HAP-1 (cell line): ENCODE measurements around the gene OPTC.
A peak's percentile ranks its signal among the peaks of the same experiment; 100 is the strongest.
"Not testable (repeated sequence)": the region's sequence is repeated elsewhere in the genome, so short reads cannot be mapped to it uniquely, and the experiment has no call there.

Experiments
- DNase-seq, 2 experiments: peaks; one replicate each; pipeline ENCODE4 v3.0.0-alpha.2; 2016 to 2020; ENCODE audit warnings: low spot score in 2 of 2
- H3K27me3 ChIP-seq: fragments of 250-450 bp; sonication (Bioruptor Pico); 2 replicates; pipeline ENCODE4 v1.5.1; 2020; ENCODE audit warnings: low read depth, mild to moderate bottlenecking, moderate library complexity
- H3K36me3 ChIP-seq: fragments of 250-450 bp; sonication (Bioruptor Pico); replicated peaks from 2 replicates; pipeline ENCODE4 v1.5.1; 2020; ENCODE audit warnings: mild to moderate bottlenecking
- H3K4me1 ChIP-seq: fragments of 250-450 bp; sonication (Bioruptor Pico); 2 replicates; pipeline ENCODE4 v1.5.1; 2020; ENCODE audit warnings: mild to moderate bottlenecking
- H3K4me3 ChIP-seq: fragments of 250-450 bp; sonication (Bioruptor Pico); 2 replicates; pipeline ENCODE4 v1.5.1; 2020; ENCODE audit warnings: mild to moderate bottlenecking, moderate library complexity
- H3K9me3 ChIP-seq: fragments of 250-450 bp; sonication (Bioruptor Pico); 2 replicates; pipeline ENCODE4 v1.5.1; 2020; ENCODE audit warnings: mild to moderate bottlenecking, moderate library complexity
- in situ Hi-C: fragments of 300-500 bp; cut with MboI; formaldehyde crosslinking; loops from 3 replicates; pipeline ENCODE4 v1.14.3; 2020; ENCODE audit warnings: low sequenced_read_pairs, inconsistent platforms, mixed read lengths

The OPTC gene

GRCh38 chr1:203506858-203507626 is 13.1 kb downstream of the OPTC start:
- no peaks in the 10 kb centered on the region; the same call in 1 of the 2 replicates for H3K4me1 ChIP-seq
- H3K9me3 ChIP-seq: no peaks in the 10 kb centered on the region
- in situ Hi-C loops: loop anchor here (25.0 kb wide), 1 partner anchor 630 kb away; no protein-coding TSS in a partner anchor
- no peak overlapping the region for H3K4me3 ChIP-seq
- no peak for DNase-seq
- H3K36me3 ChIP-seq: no peaks in the 10 kb centered on the region
- no peaks in the 10 kb centered on the region for H3K27me3 ChIP-seq

DNA sequence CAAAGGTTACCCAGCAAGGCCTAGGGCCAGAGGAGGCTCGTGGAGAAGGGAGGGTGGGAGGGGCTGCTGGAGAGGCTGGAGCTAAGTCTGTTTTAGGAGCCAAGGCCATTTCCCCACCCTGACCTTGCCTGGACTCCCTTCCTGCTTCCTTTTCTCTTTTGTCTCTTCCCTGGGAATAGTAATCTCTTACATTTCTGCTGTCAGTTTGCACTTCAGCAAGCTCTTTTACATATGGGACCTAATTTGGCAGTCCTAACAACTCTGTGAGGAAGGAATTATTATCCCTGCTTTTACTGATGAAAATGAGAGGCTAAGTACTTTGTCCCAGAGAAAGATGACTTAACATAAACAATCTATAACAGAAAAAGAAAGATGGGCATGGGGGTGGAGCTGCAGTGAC is 13.8 kb downstream of the OPTC start:
- DNase-seq: no peak
- Histone ChIP-seq H3K36me3 (no peaks in the 10 kb centered on the region), H3K4me1 (no peaks in the 10 kb centered on the region; the same call in 1 of the 2 replicates), H3K9me3 (no peaks in the 10 kb centered on the region), H3K27me3 (no peaks in the 10 kb centered on the region), H3K4me3 (no peak overlapping the region)
- in situ Hi-C loops: loop anchor here (25.0 kb wide), 1 partner anchor 630 kb away; no protein-coding TSS in a partner anchor

DNA sequence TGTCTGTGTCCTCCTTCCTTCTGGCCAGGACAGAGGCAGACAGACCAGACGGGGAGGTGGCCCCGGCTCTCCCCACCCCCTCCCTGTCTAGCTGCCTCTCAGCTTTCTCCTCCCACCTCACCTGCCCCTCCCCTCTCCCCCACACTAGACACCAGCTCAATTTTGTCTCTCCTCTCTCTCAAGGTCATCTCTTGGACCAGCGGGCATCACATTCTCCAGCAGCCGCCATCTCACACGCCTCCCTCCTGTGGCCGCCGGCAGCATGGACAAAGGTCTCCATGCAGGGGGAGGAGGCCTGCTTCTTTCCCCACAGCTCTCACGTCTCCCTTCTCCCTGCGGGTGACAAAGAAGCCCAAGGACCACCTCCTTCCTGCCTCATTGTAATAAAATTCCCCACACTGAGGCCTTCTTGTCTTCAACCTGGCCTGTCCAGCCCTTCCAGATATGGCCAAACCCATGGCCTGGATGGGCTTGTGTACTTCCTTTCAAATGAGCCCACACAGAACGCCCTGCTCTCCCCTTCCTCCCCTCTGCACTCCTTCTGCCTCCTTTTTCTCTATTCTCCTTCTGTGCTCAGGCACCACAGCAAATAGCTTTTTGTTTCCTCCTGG is 14.6 kb downstream of the OPTC start:
- no peak for DNase-seq

GRCh38 chr1:203509135-203509534 is 15.2 kb downstream of the OPTC start:
- DNase-seq: no peak
- Histone ChIP-seq H3K4me3 (no peak overlapping the region), H3K9me3 (no peaks in the 10 kb centered on the region), H3K4me1 (peaks cover 4% of the 10 kb centered on the region), H3K36me3 (no peaks in the 10 kb centered on the region), H3K27me3 (no peaks in the 10 kb centered on the region)
- in situ Hi-C loops: loop anchor here (25.0 kb wide), 1 partner anchor 628 kb away; no protein-coding TSS in a partner anchor

More for the DNA sequence above, 14.6 kb downstream of the OPTC start:
- Histone ChIP-seq H3K4me1 (no peaks in the 10 kb centered on the region; the same call in 1 of the 2 replicates), H3K27me3 (no peaks in the 10 kb centered on the region), H3K36me3 (no peaks in the 10 kb centered on the region), H3K9me3 (no peaks in the 10 kb centered on the region), H3K4me3 (no peak overlapping the region)
- in situ Hi-C loops: loop anchor here (25.0 kb wide), 1 partner anchor 629 kb away; no protein-coding TSS in a partner anchor

DNA sequence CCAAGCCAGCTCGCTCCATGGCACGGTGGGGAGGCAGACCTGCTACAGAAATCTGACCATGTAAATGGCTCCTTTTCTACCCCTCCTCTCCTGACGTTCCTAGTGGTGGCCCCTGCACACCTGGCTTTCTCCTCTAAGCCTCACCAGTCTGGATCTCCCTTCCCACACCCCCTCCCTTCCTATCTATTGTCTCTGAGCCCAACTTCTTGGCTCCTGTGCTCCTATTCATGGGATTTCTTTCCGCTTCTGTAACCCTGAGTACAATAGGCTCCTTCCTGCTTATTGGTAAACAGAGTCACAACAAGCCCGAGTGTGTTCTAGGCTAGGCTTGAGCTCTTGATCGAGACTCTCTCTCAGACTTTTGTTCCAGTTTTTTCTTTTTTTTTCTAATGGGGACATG is 17.6 kb downstream of the OPTC start:
- Histone ChIP-seq H3K27me3 (no peaks in the 10 kb centered on the region), H3K4me1 (peaks cover 8% of the 10 kb centered on the region), H3K4me3 (no peak overlapping the region), H3K36me3 (no peaks in the 10 kb centered on the region), H3K9me3 (no peaks in the 10 kb centered on the region)
- in situ Hi-C loops: loop anchor here (25.0 kb wide), 1 partner anchor 626 kb away; no protein-coding TSS in a partner anchor
- DNase-seq: no peak

- DNase-seq: no peak
- in situ Hi-C loops: loop anchor here (25.0 kb wide), 1 partner anchor 625 kb away; no protein-coding TSS in a partner anchor
Observed at GRCh38 chr1:203511930-203512329, 18.0 kb downstream of the OPTC start.

GRCh38 chr1:203512517-203512847 is 18.5 kb downstream of the OPTC start:
- no peak for DNase-seq
- H3K27me3 ChIP-seq: no peaks in the 10 kb centered on the region

More at GRCh38 chr1:203511930-203512329, 18.0 kb downstream of the OPTC start:
- Histone ChIP-seq H3K27me3 (no peaks in the 10 kb centered on the region), H3K9me3 (no peaks in the 10 kb centered on the region), H3K36me3 (no peaks in the 10 kb centered on the region), H3K4me3 (no peak overlapping the region), H3K4me1 (peaks cover 8% of the 10 kb centered on the region)

DNA sequence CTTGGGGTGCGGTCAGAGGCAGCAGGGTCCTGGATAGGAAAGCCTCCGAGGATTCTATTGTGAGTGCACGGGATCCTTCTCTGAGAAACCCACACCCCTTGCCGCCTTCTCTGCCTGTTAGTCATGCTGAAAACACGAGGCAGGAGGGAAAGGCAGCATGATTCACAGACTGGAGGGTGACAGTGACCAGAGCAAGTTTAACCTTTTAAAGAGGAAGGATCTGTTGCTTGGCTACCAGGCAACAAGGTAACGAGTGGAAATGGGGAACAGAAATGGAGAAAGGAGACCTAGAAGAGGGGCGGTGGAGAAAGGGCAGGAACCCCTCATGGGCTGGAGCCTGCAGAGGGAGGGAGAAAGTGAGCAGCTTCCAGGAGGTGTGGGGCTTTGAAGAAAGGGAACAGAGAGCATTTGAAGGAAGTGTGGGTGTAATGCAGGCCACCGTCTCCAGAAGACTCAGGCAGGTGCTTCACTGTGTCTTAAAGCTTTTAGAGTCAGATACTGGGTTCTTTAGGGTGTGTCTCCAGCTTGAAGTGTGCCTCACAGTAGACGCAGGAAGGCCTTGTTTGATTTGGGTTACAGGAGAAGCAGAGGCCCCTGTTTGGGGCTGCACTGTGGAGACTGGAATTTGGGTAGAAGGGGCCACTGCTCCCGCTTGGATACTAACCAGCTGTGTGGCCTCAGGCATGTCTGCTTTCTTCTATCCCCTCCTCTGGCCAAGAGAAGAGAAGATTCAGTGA is 19.1 kb downstream of the OPTC start:
- DNase-seq: no peak
- H3K9me3 ChIP-seq: no peaks in the 10 kb centered on the region
- peaks cover 8% of the 10 kb centered on the region for H3K4me1 ChIP-seq
- H3K27me3 ChIP-seq: no peaks in the 10 kb centered on the region
- in situ Hi-C loops: loop anchor here (25.0 kb wide), 1 partner anchor 624 kb away; no protein-coding TSS in a partner anchor
- no peak overlapping the region for H3K4me3 ChIP-seq
- no peaks in the 10 kb centered on the region for H3K36me3 ChIP-seq

More at GRCh38 chr1:203512517-203512847, 18.5 kb downstream of the OPTC start:
- in situ Hi-C loops: loop anchor here (25.0 kb wide), 1 partner anchor 625 kb away; no protein-coding TSS in a partner anchor
- no peak overlapping the region for H3K4me3 ChIP-seq
- H3K9me3 ChIP-seq: no peaks in the 10 kb centered on the region
- no peaks in the 10 kb centered on the region for H3K36me3 ChIP-seq
- peaks cover 8% of the 10 kb centered on the region for H3K4me1 ChIP-seq

- DNase-seq: no peak
- peaks cover 8% of the 10 kb centered on the region for H3K4me1 ChIP-seq
Observed at GRCh38 chr1:203513585-203514031, 19.7 kb downstream of the OPTC start.

GRCh38 chr1:203516184-203516583 is 22.2 kb downstream of the OPTC start:
- no peak overlapping the region for H3K4me3 ChIP-seq
- peaks cover 8% of the 10 kb centered on the region for H3K4me1 ChIP-seq
- in situ Hi-C loops: loop anchor here (25.0 kb wide), 1 partner anchor 621 kb away; no protein-coding TSS in a partner anchor
- no peaks in the 10 kb centered on the region for H3K27me3 ChIP-seq
- DNase-seq: no peak
- no peaks in the 10 kb centered on the region for H3K9me3 ChIP-seq
- no peaks in the 10 kb centered on the region for H3K36me3 ChIP-seq

More at GRCh38 chr1:203513585-203514031, 19.7 kb downstream of the OPTC start:
- H3K9me3 ChIP-seq: no peaks in the 10 kb centered on the region
- in situ Hi-C loops: loop anchor here (25.0 kb wide), 1 partner anchor 624 kb away; no protein-coding TSS in a partner anchor
- H3K4me3 ChIP-seq: no peak overlapping the region
- H3K36me3 ChIP-seq: no peaks in the 10 kb centered on the region
- no peaks in the 10 kb centered on the region for H3K27me3 ChIP-seq

DNA sequence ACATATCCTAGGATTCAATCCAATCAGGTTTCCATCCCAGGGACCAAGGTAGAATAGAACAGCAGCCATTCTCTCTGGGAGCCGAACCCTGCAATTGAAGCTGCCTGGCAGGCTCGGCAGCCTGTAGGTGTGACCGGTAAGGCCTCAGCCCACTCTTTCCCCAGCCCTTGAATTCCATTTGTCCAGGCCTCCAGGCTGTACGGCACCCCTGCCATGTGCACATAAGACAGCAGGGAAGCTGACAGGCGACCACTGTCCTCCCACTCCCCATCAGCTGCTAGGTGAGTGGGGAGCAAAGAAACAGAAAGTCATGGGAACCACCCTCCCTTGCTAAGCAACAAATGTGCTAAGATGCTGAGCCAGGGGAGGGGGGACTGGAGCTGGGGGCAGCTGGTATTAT is 23.0 kb downstream of the OPTC start:
- no peaks in the 10 kb centered on the region for H3K9me3 ChIP-seq
- DNase-seq: no peak
- H3K4me1 ChIP-seq: peaks cover 8% of the 10 kb centered on the region
- no peak overlapping the region for H3K4me3 ChIP-seq
- in situ Hi-C loops: loop anchor here (25.0 kb wide), 1 partner anchor 620 kb away; no protein-coding TSS in a partner anchor
- H3K27me3 ChIP-seq: no peaks in the 10 kb centered on the region
- no peaks in the 10 kb centered on the region for H3K36me3 ChIP-seq

DNA sequence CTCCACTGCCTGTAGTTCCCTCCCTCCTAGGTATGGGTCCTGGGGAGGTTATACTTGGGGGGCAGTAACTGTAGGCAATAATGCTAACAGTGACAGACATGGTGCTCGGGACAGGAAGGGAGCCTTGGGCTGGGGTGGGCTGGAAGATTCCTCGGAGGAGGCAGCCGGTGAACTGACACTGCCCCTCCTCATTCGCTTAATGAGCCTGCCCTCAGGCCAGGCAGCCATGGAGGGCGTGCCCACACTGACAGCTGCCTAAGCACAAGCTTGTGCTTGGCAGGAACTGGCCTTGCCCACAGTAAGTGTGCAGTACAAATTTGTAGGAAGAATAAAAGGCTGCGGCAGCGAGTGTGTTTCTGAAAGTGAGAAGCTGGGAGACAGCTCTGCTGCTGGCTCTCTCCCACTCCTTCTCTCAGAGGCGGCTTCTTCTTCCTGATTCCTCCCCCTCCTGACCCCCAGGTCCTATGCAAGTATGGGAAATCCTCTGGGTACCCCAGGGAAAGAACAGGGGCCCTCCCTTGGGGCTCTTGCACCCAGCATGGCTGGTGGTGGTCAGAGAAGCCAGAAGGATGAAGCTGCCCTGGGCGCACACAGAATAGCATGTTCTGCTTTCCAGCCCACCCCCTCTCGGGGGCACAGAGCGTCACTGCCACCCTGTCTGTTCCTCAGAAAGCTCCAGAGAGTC is 23.6 kb downstream of the OPTC start:
- Histone ChIP-seq H3K27me3 (no peaks in the 10 kb centered on the region), H3K4me1 (peaks cover 13% of the 10 kb centered on the region), H3K36me3 (no peaks in the 10 kb centered on the region), H3K4me3 (no peak overlapping the region), H3K9me3 (no peaks in the 10 kb centered on the region)
- in situ Hi-C loops: loop anchor here (25.0 kb wide), 1 partner anchor 620 kb away; no protein-coding TSS in a partner anchor
- peak in 1 of 2 experiments; percentile 28 for DNase-seq

DNA sequence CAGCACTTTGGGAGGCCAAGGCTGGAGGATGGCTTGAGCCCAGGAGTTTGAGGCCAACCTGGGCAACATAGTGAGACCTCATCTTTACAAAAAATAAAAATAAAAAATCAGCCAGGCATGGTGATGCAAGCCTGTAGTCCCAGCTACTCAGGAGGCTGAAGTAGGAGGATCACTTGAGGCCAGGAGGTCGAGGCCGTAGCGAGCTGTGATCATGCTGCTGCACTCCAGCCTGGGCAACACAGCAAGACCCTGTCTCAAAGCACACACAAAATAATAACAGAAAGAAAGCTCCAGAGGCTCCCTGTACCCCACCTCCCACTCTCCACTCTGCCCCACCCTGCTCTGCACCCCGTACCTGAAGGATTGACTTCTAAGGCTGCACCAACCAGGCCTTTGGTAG is 24.2 kb downstream of the OPTC start:
- H3K4me1 ChIP-seq: peaks cover 15% of the 10 kb centered on the region
- not testable (repeated sequence) for DNase-seq, H3K27me3 ChIP-seq, H3K36me3 ChIP-seq, H3K4me3 ChIP-seq, H3K9me3 ChIP-seq
- in situ Hi-C loops: loop anchor here (25.0 kb wide), 1 partner anchor 619 kb away; no protein-coding TSS in a partner anchor
